HG02884 (cell line): ENCODE results near the gene SF3A1.

Experiments
- ATAC-seq: cut with Tn5 transposase; IDR thresholded peaks from one replicate; pipeline ENCODE4 v1.9.1; 2021; ENCODE audit warnings: mild to moderate bottlenecking, moderate library complexity; ENCODE audit not compliant: unreplicated experiment

The SF3A1 gene

DNA sequence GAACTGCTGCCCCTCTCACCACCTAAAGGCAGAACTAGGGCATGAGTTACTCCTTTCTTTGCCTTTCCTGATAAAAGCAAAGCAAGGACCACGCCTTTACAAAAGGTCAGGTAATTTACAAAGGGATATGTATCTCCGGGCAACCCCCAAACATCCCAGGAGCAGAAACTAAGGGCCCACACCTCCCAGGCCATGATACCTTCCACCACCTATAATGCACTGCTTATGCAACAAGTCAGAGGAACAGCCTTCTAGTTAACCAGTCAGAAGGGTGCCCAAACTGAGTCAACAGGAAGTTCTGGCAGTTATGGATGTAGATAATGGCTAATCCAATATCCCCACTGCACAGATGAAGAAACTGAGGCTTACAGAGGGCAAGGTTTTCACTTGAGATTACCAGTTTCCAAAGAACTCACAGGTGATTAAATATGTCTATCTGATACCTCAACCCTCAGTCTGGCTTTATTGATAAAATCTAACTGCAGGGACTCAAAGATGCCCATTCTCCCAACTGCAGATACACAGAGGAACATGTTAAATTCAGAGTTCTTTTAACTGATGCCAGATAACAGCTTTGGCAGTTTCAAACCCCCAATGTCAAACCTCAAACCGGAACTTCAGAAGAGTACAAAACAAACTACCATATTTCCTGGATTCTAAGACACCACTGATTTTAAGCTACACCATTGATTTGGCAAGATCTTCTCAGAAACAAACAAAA, 50.6 kb downstream of the SF3A1 start:
- no peak for ATAC-seq

DNA sequence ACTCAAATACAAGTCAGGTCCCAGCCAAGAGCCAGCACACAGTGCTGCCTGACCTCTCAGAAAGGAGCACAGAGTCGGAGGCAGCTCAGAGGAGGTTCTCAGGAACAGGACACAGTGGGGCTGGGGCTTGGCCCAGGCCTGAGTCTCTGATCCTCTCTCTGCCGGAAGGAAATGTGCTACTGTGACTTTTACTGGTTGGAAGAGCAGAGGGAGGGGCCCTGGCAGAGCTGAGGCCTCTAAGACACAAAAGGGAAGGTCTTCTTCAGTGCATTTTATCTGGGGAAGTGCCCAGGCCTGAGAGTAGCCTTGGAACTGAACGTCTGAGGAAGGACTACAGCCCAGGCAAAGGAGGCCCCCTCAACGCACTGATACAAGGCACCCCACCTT, 51.2 kb downstream of the SF3A1 start:
- no peak for ATAC-seq

DNA sequence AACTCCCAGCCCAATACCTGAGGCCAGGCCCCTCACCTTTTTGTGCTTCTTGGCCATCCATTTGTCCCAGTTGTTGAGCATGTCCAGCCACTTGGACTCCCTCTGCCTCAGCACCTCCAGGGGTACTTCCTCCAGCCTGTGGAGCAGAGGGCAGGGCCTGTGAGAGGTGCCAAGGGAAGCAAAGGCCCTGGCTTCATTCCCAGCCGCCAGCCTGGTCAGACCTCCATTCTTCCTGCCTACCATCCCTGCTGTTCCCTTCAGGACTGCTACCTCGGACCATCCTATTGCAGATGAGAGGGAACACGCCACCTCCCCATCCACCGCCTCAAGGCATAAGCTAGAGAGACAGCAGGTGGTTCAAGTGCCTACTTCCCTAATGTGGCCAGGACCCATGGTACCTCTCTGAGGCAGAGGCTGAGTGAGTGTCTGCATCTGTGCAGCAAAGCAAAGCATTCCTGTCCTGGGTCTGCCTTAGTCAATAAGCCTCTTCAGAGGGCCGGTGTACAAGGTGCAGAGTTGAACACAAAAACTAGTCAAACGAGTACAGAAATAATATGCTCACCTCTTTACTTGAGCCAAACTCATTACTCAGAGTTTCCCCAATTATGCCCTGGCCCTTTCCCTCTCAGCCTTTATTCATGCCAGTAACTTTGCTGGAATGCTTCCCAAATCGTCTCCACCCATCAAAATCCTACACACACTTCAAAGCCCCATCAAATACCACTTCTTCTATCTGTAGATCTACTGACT, 52.0 kb downstream of the SF3A1 start:
- no peak for ATAC-seq

DNA sequence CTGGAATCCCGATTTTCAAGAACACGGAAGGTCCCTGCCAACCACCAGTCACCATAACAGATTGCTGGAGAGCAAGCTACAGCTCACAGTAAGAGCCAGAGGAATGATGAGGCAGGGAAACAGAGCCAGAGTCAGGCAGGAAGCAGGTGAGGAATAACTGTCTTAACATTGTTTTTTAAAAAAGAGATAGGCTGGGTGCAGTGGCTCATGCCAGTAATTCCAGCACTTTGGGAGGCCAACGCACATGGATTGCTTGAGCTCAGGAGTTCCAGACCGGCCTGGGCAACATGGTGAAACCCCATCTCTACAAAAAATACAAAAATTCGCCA, 53.9 kb downstream of the SF3A1 start:
- no peak for ATAC-seq

DNA sequence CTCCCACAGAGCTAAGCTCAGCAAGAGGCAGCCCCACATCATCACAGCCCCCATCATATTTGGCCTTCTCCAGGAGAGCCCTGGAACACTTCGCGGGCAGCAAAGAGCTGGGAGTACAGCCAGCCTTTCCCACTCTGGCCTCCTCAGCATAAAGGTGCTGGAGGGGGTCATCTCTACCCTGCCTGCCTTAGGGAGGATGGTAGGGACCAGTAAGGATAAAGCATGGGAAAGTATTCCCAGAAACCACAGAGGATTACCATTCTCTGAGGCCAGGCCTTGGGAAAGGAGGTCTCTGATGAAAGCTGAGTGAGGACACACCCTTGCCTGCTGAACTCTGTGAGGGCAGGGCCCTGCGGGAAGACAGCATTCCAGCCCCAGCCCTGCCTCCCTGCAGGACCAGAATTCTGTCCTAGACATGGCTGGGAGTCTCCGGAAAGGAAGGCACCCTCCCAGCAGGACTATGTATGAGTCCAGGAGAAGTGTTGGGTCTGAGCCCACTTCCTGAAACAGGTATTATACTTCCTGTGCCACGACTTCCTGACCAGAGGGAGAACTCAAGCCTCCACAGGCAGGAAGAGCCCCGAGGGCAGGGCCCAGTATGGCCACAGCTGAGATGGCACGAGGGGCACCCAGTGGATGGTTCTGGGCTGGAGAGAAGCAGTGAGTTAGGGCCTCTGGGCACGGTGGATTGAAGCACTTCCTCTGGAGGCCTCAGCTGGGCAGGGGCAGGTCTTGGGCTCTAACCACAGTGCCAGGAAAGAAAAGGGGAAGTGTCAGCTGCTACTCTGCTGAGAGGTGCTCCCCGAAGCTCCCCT, 54.5 kb downstream of the SF3A1 start:
- no peak for ATAC-seq

DNA sequence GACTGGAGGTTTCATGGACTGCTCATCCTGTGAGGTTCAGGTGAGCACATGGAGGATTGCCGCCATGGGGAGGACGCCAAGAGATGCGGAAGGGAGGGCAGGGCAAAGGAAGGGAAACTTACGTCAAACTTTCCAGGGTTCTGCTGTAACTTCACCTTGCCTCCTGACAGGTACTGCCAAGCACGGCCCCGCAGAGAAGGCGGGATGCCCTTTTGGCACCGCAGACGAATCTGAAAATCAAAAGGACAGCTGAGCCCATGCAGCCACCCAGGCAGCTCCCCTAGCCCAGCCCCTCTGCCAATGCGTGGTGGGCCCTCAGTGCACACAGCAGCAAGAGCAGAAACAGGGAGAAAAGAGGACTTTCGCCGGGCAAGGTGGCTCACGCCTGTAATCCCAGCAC, 57.4 kb downstream of the SF3A1 start:
- ATAC-seq, result no peak

DNA sequence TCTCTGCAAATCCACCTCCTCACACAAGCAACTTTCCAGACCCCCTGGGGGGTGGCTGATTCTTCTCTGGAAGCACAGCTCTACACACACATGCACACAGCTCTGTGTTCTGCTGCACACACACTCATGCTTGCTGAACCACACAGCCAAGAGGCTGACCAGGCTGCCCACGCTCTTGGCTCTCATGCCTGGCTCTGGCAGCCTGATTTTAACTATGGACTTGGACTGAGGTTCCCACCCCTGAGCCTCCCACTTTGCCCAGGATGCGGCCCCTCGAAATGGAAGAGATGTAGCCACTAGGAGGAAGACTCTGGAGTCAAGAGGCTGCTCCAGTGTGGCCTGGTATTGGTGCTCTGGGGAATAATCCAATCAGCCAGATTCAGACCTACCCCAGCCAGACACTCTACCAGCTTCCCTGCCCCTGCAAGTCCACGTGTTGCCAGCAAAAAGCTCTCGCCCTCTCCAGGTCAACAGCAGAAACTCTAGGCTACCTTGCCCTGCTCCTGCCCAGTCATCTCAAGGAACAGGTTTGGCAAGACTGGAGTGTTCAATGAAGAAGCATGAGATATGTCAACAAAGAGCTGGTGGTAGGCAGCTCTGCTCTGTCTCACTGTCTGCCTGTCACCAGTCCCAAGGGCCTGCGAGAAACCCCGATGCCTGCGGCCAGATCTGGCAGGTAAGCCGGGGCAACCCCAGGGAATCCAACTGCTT, 58.5 kb downstream of the SF3A1 start:
- no peak for ATAC-seq

DNA sequence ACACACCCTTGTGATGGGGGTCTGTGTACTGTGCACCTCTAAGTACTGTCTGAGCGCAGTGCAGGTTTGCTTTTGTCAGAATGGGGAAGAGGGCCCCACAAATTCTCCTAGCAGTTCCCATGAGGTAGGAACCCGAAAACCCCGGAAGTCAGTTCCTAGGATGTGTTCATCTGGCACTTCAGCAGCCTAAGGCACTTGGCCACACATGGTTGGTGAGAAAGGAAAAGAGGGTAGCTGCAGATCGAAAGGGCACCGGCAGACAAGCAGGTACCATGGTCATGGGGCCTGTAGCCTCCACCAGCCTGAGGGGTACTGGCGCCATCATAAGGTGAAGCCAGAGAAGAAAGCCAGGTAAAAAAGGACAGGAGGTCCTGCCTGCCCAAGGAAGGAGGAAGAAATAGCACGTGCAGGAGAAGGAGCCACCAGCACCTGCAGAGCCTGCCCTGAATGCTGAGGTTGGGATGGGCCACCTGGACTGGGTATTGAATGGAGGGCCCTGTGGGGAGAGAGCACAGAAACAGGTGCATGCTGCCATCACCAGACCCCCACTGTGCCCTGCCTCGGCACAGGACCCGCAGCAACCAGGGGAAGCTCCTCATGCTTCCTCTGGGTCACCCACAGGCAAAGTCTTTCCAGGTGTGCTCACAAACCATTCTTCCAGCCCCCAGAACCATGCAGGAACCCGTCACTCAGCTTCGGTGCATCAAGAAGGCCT, 59.3 kb downstream of the SF3A1 start:
- no peak for ATAC-seq

DNA sequence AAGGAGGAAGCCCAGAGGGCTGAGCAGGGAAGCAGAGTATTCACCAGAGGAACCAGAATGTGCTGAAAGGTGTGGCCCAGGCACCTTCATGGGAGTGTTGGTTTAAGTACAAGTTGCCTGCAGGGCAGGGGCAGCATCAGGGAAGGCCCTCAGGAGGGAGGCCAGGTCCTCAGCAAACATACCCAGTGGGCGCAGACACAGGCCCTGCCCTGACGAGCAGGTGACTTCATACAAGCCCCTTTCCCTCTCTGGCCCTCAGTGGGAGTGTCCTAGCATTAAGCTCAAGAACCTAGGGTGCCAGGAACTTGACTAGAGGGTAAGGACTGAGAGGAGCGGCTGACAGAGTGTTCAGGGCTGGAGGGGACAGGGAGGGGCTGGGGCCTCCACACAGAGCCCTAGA, 59.9 kb downstream of the SF3A1 start:
- no peak for ATAC-seq

DNA sequence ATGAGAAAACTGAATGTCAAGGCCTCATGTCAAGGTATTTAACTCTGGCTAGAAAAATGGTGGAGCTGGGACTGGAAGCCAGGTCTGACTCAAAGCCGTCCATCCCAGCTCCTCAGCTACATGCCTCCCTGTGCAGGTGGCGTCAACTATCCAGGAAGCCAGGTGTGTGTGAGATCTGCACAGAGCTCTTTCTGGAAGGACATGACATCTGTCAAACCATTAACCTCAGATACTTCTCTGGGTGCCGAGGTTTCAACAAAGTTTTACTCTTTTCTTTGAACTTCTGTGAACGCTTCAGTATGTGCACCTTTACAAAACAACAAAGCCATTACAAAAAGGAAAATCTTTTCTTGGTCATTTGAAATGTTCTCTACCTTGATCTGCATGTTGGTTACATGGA, 60.4 kb downstream of the SF3A1 start:
- ATAC-seq, result no peak

DNA sequence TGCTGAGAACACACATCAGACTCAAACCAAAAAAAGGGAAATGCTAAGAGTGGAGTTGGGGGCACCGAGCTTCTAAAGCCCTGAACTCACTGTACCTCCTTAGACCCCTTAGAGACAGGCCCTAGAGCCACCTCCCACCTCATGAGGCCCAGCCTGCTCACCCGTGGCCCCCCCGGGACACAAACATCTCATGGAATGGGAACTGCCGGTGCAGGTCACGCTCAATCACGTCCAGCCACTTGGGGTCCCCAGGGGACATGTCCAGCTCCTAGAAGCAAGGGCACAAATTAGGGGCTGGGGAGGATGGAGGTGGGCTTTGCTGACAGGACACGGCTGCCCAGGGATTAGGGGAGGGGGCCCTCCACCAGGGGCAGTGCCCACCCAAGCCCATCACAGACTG, 61.1 kb downstream of the SF3A1 start:
- no peak for ATAC-seq

DNA sequence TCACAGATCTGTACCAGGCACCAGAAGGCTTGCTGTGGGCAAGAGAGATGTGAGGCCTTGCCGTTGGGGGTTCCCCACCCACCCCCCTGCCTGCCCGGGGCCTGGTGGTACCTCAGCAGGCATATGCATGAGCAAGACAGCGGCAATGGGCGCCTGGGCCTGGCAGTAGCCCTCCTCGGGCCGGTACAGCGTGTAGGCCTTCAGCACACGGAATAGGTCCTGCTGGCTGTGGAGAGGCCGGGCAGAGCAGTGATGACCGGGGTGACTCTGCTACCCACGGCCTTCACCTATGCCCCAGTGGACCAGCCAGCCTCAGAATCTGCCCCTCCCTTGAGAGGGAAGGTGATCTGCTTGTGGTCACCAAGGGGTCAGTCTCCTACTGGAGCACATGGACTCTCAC, 61.9 kb downstream of the SF3A1 start:
- ATAC-seq, result no peak

DNA sequence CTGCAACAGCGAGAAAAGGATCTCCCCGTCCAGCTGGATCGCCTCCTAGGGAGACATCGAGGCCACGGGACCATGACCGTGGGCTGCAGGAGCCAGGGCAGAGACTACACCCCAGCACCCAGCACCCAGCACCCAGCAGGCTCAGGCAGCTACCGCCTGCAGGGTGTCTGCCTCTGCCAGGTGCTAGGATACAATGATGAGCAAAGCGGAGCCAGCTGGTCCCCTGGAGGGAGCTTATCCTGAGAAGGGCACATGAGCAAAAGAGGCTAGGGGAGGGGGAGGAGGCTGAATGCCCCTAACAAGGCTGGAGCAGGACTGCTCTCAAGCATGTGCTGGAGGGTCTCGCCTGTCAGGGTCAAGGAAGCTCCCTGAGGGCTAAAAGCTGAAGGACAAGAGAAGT, 62.6 kb downstream of the SF3A1 start:
- no peak for ATAC-seq

DNA sequence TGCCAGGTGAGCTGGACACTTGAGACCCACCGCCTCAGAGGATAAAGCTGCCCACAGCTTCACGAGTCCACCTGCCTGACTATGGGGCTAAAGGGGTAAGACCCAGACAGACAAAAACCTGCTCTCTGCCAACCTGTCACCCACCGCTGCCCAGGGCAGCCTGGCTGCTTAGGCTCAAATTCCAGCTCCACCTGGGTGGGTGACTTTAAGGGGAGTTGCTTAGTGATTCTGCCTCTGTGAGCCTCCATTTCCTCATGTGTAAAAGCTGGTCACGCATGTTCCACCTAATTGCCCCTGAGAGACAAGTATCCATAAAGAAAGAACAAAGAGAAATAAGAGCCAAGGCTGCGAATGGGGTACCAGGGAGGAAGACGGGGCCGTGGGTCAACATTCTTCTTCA, 63.7 kb downstream of the SF3A1 start:
- ATAC-seq, result no peak

DNA sequence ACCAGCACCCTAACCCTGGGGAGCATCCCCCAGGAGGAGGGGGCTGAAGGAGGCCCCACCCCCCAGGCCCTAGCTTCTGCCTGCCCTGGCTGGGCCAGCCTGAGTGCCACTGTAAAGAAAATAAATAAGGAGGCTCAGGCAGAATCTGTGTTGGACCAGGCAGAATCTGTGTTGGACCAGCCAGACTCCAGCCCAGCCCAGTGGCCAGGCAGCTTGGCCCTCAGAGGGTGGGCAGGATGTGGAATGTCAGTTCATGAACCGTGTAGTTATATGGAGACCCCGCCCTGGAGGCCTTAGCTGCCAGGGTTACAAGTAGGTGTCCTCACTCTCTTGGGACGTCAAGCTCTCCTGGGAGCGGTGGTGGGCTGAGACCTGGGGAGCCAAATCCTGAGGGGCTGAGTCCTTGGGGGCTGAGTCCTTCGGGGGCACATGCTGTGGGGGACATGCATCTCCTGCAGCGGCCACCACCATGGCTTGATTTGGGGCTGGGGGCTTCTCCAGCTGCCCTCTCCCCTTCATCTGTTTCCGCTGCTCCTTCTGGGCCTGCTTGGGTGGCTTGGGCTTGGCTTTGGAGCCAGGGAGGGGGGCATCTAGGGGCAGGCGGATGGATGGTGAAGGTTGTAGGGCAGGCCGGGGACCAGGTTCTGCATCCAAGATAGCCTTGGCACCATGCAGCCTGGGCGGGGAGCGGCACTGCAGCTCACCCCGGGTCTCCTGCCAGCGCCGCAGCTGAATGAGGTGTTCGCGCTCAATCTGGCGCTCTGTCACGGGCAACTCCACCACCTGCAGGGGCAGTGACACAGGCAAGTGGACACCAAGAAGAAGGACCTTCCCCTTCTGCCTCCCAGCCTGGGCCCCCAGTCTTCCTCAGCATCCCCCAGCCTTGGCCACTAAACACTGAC, 64.4 kb downstream of the SF3A1 start:
- ATAC-seq, result no peak

DNA sequence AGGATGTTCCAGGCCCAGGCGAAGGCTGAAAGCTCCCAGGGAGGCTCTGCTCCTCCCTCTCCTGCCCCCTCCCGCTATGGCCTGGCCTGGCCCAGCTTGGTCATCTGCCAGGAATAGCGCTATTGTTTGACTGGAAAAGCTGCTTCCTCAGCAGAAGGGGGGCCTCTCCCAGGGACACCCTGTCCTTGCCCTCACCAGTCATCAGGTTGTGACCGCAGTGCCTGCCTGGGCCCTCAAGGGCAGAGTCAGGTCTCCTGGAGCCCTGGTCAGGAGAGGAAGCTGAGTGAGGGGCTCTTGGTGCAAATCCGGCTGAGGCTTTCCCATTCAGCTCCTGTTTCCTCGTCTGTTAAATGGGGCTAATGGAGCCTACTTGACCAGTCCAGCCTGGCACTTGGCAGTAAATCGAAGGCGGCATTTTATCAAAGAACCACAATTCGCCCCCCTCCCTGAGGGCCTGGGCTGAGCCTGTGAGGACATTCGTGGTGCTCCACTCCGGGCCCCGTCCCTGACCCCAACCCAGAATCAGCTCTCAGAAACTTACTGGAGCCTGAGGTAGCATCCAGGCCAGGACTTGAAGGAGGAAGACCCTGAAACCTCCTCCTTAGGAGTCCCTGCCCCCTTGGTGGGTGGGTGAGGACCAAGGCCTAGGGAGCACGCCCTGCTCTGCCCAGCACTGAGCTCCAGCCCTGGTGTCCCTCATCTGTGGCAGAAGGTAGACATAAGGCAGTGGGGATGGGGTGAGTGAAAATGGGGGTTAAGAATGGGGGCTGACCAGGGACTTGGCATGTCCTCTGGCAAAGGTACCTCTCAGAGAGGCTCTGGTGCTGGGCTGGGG, 65.4 kb downstream of the SF3A1 start:
- ATAC-seq, result no peak

DNA sequence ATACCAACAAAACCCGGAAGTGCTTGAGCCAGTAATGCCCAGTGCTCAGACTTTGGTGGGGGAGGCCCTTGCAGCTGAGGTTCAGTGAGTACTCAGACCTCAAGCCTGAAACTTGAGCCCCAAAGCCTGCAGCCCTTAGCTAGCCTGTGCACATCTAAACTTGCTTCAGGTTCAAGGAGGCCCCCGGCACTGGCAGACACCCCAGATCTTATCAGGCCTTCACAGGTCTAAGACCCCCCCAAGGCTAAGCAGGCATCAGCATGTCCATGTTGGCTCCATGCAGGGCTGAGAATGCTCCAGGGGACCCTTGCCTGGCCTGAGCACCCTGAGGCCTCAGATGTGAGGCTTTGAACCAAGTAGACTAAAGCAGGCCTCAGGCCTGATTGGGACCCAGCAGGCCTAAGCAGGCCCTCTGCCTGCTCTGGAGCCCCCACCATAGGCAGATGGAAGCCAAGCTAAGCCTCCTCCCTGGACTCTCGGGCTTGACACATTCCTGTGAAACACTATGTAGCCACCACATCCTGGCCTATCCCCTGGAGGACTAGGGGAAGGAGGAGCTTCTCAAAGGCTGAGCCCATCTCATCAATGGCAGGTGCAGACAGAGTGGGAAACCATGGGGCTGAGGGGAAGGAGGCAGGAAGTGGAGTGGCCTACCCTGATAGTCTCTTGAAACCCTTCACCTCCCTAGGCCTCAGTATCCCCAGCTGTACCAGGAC, 66.2 kb downstream of the SF3A1 start:
- ATAC-seq, result no peak

DNA sequence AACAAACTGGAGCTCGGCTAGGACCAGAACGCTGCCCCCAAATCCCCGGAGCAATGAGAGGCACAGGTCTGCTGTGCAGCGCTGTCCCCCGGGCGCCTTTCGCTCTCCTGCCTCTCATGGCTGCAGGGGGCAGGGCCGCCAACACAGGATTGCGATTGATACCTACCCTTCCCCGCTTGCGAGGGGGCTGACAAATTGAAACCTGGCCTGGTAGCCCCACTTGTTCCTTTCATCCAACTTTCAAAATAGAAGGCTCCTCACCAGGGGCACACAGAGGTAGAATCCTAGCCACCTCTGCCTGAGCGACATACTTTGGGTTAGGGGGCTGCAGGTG, 66.7 kb downstream of the SF3A1 start:
- peak; percentile 5 for ATAC-seq
